ENCODE data around the gene NPRL2. TPM values are rescaled to one million over a fixed set of nuclear protein-coding genes. Genes with fewer than 3 reads are reported as not detected.

Gene NPRL2
- total and polyA plus RNA-seq, 9 of the 15 experiments (the other 6 are each of a cell fraction or from before 2014, with no cell fraction given), result 17.4 to 40.4 (median 24.4) TPM

- TF ChIP-seq THAP12 (CRISPR knock-in tag; IDR thresholded peaks at IDR 0.05), result no peak
- peak; percentile 54 for TF ChIP-seq SAP30 (IDR thresholded peaks at IDR 0.05; ENCODE audit: borderline replicate concordance, insufficient read depth, low read depth, low read length, poor library complexity, severe bottlenecking)
- 0 out of 2 replicates have a peak, but pooled peaks have one; percentile 57 for TF ChIP-seq ZNF224 (CRISPR knock-in tag; IDR thresholded peaks at IDR 0.05)
- peak; percentile 52 for TF ChIP-seq KDM5B (IDR thresholded peaks at IDR 0.05; ENCODE audit: insufficient replicate concordance, low read depth, low read length)
- no peak for TF ChIP-seq MCM2 (IDR thresholded peaks at IDR 0.05; ENCODE audit: low read depth)
- no peak for TF ChIP-seq ZNF274 (IDR thresholded peaks at IDR 0.05; ENCODE audit: borderline replicate concordance, low read depth, low read length)
- no peak for TF ChIP-seq NR2C1 (IDR thresholded peaks at IDR 0.05)
- TF ChIP-seq NR2C1 (tag; IDR thresholded peaks at IDR 0.05), result peak; percentile 12; the same call in 1 of the 2 replicates
- peak; percentile 23 for TF ChIP-seq ZFX (CRISPR knock-in tag; IDR thresholded peaks at IDR 0.05)
- no peak for TF ChIP-seq NR2C2 (CRISPR knock-in tag; IDR thresholded peaks at IDR 0.05)
- TF ChIP-seq NR2C2 (tag; IDR thresholded peaks at IDR 0.05), result peak; percentile 45; the same call in 1 of the 2 replicates
- 0 out of 2 replicates have a peak, but pooled peaks have one; percentile 25 for TF ChIP-seq FOSL1 (tag; conservative IDR thresholded peaks at IDR 0.05)
- TF ChIP-seq MAFK (IDR thresholded peaks at IDR 0.05; ENCODE audit: low read length), result peak; percentile 9; the same call in 1 of the 2 replicates
- TF ChIP-seq KDM1A (IDR thresholded peaks at IDR 0.05), result peak in 1 of 2 experiments; percentile 51; a peak in 1 of 4 replicates
- no peak for TF ChIP-seq TAF9B (IDR thresholded peaks at IDR 0.05; ENCODE audit: partially characterized antibody)
- no peak for TF ChIP-seq JUN (IDR thresholded peaks at IDR 0.05; ENCODE audit: borderline replicate concordance, low read depth, low read length)
- peak; percentile 50; the same call in 1 of the 2 replicates for TF ChIP-seq JUN (CRISPR knock-in tag; IDR thresholded peaks at IDR 0.05; ENCODE audit: borderline replicate concordance)
- peak in 1 of 2 experiments; percentile 57 for TF ChIP-seq E2F6 (IDR thresholded peaks at IDR 0.05; ENCODE audit: borderline replicate concordance in 1 of 2, extremely low read depth in 1 of 2, insufficient read depth in 1 of 2, insufficient read length in 1 of 2, low read depth in 1 of 2, low read length in 1 of 2, poor library complexity in 1 of 2, severe bottlenecking in 1 of 2)
- no peak for TF ChIP-seq BRF2 (IDR thresholded peaks at IDR 0.05; ENCODE audit: borderline replicate concordance, insufficient read depth, insufficient read length)
- no peak for TF ChIP-seq ETV6 (IDR thresholded peaks at IDR 0.05; ENCODE audit: borderline replicate concordance in 1 of 2, low read depth in 2 of 2, low read length in 1 of 2)
- 0 out of 2 replicates have a peak, but pooled peaks have one; percentile 29 for TF ChIP-seq ETV6 (CRISPR knock-in tag; IDR thresholded peaks at IDR 0.05; ENCODE audit: borderline replicate concordance)
- 0 out of 4 replicates have a peak, but pooled peaks of 1 of the 2 experiments have one; percentile 43 for TF ChIP-seq FOXK2 (conservative IDR thresholded peaks at IDR 0.05 in 1 of 2, IDR thresholded peaks at IDR 0.05 in 1 of 2; ENCODE audit: low read depth in 2 of 2)
Measured at GRCh38 chr3:50299929-50300680, 50.5 kb downstream of the NPRL2 start (continued).

Data from K562 (cell line).